PFSK-1 (cell line): ENCODE results near the gene GAREM1.

ENCODE experiments used
- TAF1 ChIP-seq: IDR thresholded peaks from 2 replicates; pipeline ENCODE4 v1.6.1; 2012; ENCODE audit warnings: low read length, control low read depth, borderline replicate concordance; ENCODE audit not compliant: insufficient read depth
- TF ChIP-seq, protein P1 (sequence below), 2 experiments: IDR thresholded peaks; 2 replicates each; pipeline versions ENCODE4 v1.6.1 to v1.8.0; 2011 to 2012; ENCODE audit warnings: low read depth in 2 of 2, low read length in 2 of 2, control low read depth in 1 of 2, inconsistent platforms in 1 of 2, mild to moderate bottlenecking in 1 of 2, moderate library complexity in 1 of 2; ENCODE audit not compliant: insufficient read depth in 1 of 2

DNA sequence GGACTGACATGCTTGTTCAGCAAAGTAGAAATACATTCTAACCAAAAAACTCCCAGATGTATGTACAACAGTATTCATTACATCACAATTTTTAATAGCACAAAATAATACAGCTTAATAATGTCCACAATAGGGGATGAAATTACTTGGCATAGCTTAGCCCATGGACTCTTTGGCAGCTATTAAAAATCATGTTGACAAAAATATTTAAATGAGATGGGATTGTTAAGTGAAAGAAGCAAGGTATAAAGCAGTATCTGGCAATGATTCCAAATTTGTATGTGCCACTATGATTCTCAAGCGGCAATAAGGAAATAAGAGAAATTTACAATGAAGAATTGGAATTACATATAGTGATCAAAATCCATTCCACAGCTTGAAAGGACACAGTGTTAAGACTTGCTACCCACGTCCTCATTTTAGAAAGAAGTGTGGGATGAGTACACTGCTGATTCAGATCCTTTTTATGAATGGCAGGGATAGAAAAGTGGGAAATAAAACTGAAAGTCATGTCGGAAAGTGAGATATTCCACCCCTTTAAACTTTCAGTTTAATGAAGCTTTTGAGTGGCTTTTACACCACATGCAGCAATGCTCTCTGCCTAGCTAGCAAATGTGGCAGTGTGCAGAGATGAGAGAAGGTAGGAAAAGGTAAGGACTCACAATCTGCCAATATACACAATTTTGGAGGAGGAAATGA lies 2.4 kb downstream of the GAREM1 start:
- TF ChIP-seq, protein P1, sequence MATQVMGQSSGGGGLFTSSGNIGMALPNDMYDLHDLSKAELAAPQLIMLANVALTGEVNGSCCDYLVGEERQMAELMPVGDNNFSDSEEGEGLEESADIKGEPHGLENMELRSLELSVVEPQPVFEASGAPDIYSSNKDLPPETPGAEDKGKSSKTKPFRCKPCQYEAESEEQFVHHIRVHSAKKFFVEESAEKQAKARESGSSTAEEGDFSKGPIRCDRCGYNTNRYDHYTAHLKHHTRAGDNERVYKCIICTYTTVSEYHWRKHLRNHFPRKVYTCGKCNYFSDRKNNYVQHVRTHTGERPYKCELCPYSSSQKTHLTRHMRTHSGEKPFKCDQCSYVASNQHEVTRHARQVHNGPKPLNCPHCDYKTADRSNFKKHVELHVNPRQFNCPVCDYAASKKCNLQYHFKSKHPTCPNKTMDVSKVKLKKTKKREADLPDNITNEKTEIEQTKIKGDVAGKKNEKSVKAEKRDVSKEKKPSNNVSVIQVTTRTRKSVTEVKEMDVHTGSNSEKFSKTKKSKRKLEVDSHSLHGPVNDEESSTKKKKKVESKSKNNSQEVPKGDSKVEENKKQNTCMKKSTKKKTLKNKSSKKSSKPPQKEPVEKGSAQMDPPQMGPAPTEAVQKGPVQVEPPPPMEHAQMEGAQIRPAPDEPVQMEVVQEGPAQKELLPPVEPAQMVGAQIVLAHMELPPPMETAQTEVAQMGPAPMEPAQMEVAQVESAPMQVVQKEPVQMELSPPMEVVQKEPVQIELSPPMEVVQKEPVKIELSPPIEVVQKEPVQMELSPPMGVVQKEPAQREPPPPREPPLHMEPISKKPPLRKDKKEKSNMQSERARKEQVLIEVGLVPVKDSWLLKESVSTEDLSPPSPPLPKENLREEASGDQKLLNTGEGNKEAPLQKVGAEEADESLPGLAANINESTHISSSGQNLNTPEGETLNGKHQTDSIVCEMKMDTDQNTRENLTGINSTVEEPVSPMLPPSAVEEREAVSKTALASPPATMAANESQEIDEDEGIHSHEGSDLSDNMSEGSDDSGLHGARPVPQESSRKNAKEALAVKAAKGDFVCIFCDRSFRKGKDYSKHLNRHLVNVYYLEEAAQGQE (IDR thresholded peaks at IDR 0.05; ENCODE audit: insufficient read depth in 1 of 2, low read depth in 2 of 2, low read length in 2 of 2) = no peak
- no peak for TF ChIP-seq TAF1
